ENCODE results near the gene SLC30A10. TPM values are rescaled to one million over a fixed set of nuclear protein-coding genes. Genes with fewer than 3 reads are reported as not detected.

Gene SLC30A10
- total and polyA plus RNA-seq, 10 of the 15 experiments (the other 5 are each of a cell fraction or from before 2014, with no cell fraction given) = not detected

DNA sequence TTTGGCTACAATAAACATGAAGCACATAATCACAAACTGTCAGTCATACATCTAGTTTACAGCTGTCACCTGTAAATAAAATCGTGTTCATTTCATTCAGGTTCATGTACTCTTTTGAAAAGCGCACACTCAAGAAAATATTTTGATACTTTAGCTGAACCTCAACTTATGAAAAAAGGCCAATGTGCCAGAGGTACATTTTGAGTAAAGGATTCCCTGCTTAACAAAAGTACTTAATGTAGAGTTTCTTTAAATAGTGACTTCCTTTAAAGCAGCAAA, 37.7 kb upstream of the SLC30A10 start:
- no peak for DNase-seq (ENCODE audit: low read depth, low spot score)
- TF ChIP-seq SIX5 (IDR thresholded peaks at IDR 0.05; ENCODE audit: low read depth, low read length, severe bottlenecking) (no peak), JUNB (IDR thresholded peaks at IDR 0.05) (no peak)
- TF ChIP-seq, protein P1, sequence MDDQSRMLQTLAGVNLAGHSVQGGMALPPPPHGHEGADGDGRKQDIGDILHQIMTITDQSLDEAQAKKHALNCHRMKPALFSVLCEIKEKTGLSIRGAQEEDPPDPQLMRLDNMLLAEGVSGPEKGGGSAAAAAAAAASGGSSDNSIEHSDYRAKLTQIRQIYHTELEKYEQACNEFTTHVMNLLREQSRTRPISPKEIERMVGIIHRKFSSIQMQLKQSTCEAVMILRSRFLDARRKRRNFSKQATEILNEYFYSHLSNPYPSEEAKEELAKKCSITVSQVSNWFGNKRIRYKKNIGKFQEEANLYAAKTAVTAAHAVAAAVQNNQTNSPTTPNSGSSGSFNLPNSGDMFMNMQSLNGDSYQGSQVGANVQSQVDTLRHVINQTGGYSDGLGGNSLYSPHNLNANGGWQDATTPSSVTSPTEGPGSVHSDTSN (IDR thresholded peaks at IDR 0.05; ENCODE audit: insufficient replicate concordance, low read depth, low read length) = no peak
- no peak for ATAC-seq
- intact Hi-C loops (cut with micrococcal nuclease; ENCODE audit: unreplicated experiment) (no loop called here), in situ Hi-C loops (cut with MboI) (no loop called here)
- no TSS peak for BruUV-seq (replicated peaks)
- Histone ChIP-seq H3K27me3 (replicated peaks in 1 of 2; ENCODE audit: control insufficient read depth in 2 of 2, insufficient read depth in 2 of 2, low read length in 1 of 2) (no peaks in the 10 kb centered on the region), H3K36me3 (ENCODE audit: control insufficient read depth in 2 of 2, insufficient read depth in 2 of 2, low read length in 1 of 2) (peaks cover 0 to 14% of the 10 kb centered on the region in 2 experiments; a peak in 1 of 4 replicates), H3K9ac (ENCODE audit: control insufficient read depth, insufficient read depth, low read length) (no peak overlapping the region), H2AFZ (ENCODE audit: control insufficient read depth, low read depth, low read length) (no peak overlapping the region), H4K20me1 (ENCODE audit: control insufficient read depth, insufficient read depth) (no peaks in the 10 kb centered on the region), H3K9me3 (replicated peaks; ENCODE audit: control insufficient read depth, insufficient read depth, low read length) (no peaks in the 10 kb centered on the region), H3K4me1 (ENCODE audit: control insufficient read depth, insufficient read depth, low read length) (no peaks in the 10 kb centered on the region), H3K27ac (ENCODE audit: control insufficient read depth, insufficient read depth) (no peak overlapping the region), H3K4me3 (no peak overlapping the region), H3K4me2 (ENCODE audit: control insufficient read depth, insufficient read depth) (no peak overlapping the region), H3K79me2 (ENCODE audit: control insufficient read depth, insufficient read depth, low read length) (no peaks in the 10 kb centered on the region)
- POLR2A ChIA-PET = no interaction called here
- SMC1A ChIA-PET (ENCODE audit: uncharacterized antibody, unreplicated experiment) = interaction anchor here (0.6 to 1.5 kb wide), 2 partner anchors 13 to 513 kb away, joined by 3 read pairs; no protein-coding TSS in a partner anchor
- no peak for FAIRE-seq
- 98% methylated on average over 2 of the region's 2 CpGs for WGBS (ENCODE audit: insufficient coverage, insufficient replicate concordance, low lambda C conversion rate, missing lambda C conversion rate)
- RAD21 ChIA-PET (ENCODE audit: unreplicated experiment) = no interaction called here
- CTCF ChIA-PET = interaction anchor here (0.6 to 1.5 kb wide), 2 partner anchors 12 to 240 kb away, joined by 3 read pairs; no protein-coding TSS in a partner anchor

GRCh38 chr1:219965285-219966070, 37.1 kb upstream of the SLC30A10 start:
- Histone ChIP-seq H3K9me3 (replicated peaks; ENCODE audit: control insufficient read depth, insufficient read depth, low read length) (no peaks in the 10 kb centered on the region), H3K4me2 (ENCODE audit: control insufficient read depth, insufficient read depth) (no peak overlapping the region), H4K20me1 (ENCODE audit: control insufficient read depth, insufficient read depth) (no peaks in the 10 kb centered on the region), H3K79me2 (ENCODE audit: control insufficient read depth, insufficient read depth, low read length) (no peaks in the 10 kb centered on the region), H3K4me3 (no peak overlapping the region), H3K4me1 (ENCODE audit: control insufficient read depth, insufficient read depth, low read length) (no peaks in the 10 kb centered on the region), H3K27ac (ENCODE audit: control insufficient read depth, insufficient read depth) (no peak overlapping the region), H3K36me3 (ENCODE audit: control insufficient read depth in 2 of 2, insufficient read depth in 2 of 2, low read length in 1 of 2) (peaks cover 0 to 12% of the 10 kb centered on the region in 2 experiments; a peak in 1 of 4 replicates), H3K27me3 (replicated peaks in 1 of 2; ENCODE audit: control insufficient read depth in 2 of 2, insufficient read depth in 2 of 2, low read length in 1 of 2) (no peaks in the 10 kb centered on the region), H3K9ac (ENCODE audit: control insufficient read depth, insufficient read depth, low read length) (no peak overlapping the region), H2AFZ (ENCODE audit: control insufficient read depth, low read depth, low read length) (no peak overlapping the region)
- no peak for FAIRE-seq
- ATAC-seq = no peak
- POLR2A ChIA-PET = no interaction called here
- in situ Hi-C loops (cut with MboI) = no loop called here
- BruUV-seq (replicated peaks) = no TSS peak
- RAD21 ChIA-PET (ENCODE audit: unreplicated experiment) = no interaction called here
- DNase-seq (ENCODE audit: low read depth, low spot score) = no peak
- intact Hi-C loops (cut with micrococcal nuclease; ENCODE audit: unreplicated experiment) = no loop called here
- SMC1A ChIA-PET (ENCODE audit: uncharacterized antibody, unreplicated experiment) = interaction anchor here (0.6 to 1.5 kb wide), 2 partner anchors 12 to 512 kb away, joined by 3 read pairs; no protein-coding TSS in a partner anchor
- CTCF ChIA-PET = interaction anchor here (1.5 kb wide), 1 partner anchor 11 kb away, joined by 3 read pairs; no protein-coding TSS in a partner anchor
- 84% methylated on average over 6 of the region's 6 CpGs for WGBS (ENCODE audit: insufficient coverage, insufficient replicate concordance, low lambda C conversion rate, missing lambda C conversion rate)
- TF ChIP-seq TCF12 (IDR thresholded peaks at IDR 0.05; ENCODE audit: low read depth, low read length) = no peak
- no peak for TF ChIP-seq MTA2 (IDR thresholded peaks at IDR 0.05; ENCODE audit: low read depth)
- no peak for TF ChIP-seq TARDBP (IDR thresholded peaks at IDR 0.05; ENCODE audit: borderline replicate concordance)
- no peak for TF ChIP-seq MEF2A (IDR thresholded peaks at IDR 0.05; ENCODE audit: insufficient read depth, low read depth, low read length)
- no peak for TF ChIP-seq RB1 (IDR thresholded peaks at IDR 0.05; ENCODE audit: borderline replicate concordance)
- no peak for TF ChIP-seq POU2F2 (IDR thresholded peaks at IDR 0.05; ENCODE audit: borderline replicate concordance, low read depth, low read length)
